IMR-90 (cell line): ENCODE results near the gene UBASH3B. TPM values are rescaled to one million over a fixed set of nuclear protein-coding genes. Genes with fewer than 3 reads are reported as not detected.

Experiments
- ATAC-seq: fragments of 200-7000 bp; cut with Tn5 transposase; 2 replicates; pipeline ENCODE4 v1.9.1; 2020; ENCODE audit warnings: low read depth, mild to moderate bottlenecking, moderate library complexity
- BruUV-seq: library from RNA; stranded (reverse); fragments of 400-500 nt; replicated peaks from 2 replicates; lab custom pipeline; 2021; lab: Mats Ljungman, UMichigan
- CTCF ChIA-PET: fragments of 300-600 bp; formaldehyde crosslinking; extraction: SDS; loops from one replicate; lab custom pipeline; 2021; ENCODE audit warnings: antibody characterized with exemption; lab: Yijun Ruan, JAX
- POLR2A ChIA-PET: fragments of 300-600 bp; sonication (Branson Sonifier 250); formaldehyde crosslinking; loops from one replicate; lab custom pipeline; 2022; ENCODE audit warnings: antibody characterized with exemption; ENCODE audit not compliant: unreplicated experiment; lab: Charles Lee
- DNase-seq: peaks from one replicate; pipeline ENCODE4 v3.0.0; 2013
- H2AFZ ChIP-seq: replicated peaks from 2 replicates; pipeline ENCODE3; 2013; ENCODE audit warnings: low read length, mild to moderate bottlenecking; ENCODE audit not compliant: poor library complexity
- H2AK5ac ChIP-seq: 2 replicates; pipeline ENCODE4 v1.6.1; 2013; ENCODE audit warnings: low read depth, low read length, inconsistent platforms
- H2AK9ac ChIP-seq: replicated peaks from 2 replicates; pipeline ENCODE3; 2013; ENCODE audit warnings: mild to moderate bottlenecking, low read depth, low read length, moderate library complexity; ENCODE audit not compliant: poor library complexity
- H2BK120ac ChIP-seq: 2 replicates; pipeline ENCODE4 v1.6.1; 2013; ENCODE audit warnings: low read depth, low read length, inconsistent platforms
- H2BK15ac ChIP-seq: 3 replicates; pipeline ENCODE4 v1.6.1; 2013; ENCODE audit warnings: low read depth, low read length, inconsistent platforms
- H2BK20ac ChIP-seq: 2 replicates; pipeline ENCODE4 v1.6.1; 2013; ENCODE audit warnings: low read depth, mild to moderate bottlenecking, inconsistent platforms, low read length, moderate library complexity
- H2BK5ac ChIP-seq: 2 replicates; pipeline ENCODE4 v1.6.1; 2013; ENCODE audit warnings: mild to moderate bottlenecking, low read depth, low read length, inconsistent platforms; ENCODE audit not compliant: poor library complexity, severe bottlenecking
- H3K14ac ChIP-seq: replicated peaks from 2 replicates; pipeline ENCODE4 v1.6.1; 2013; ENCODE audit warnings: low read depth, low read length, inconsistent platforms
- H3K18ac ChIP-seq: 2 replicates; pipeline ENCODE4 v1.6.1; 2013; ENCODE audit warnings: low read depth, low read length, control low read depth
- H3K23ac ChIP-seq: 2 replicates; pipeline ENCODE4 v1.6.1; 2013; ENCODE audit warnings: low read depth, low read length, inconsistent platforms
- H3K27ac ChIP-seq: 2 replicates; pipeline ENCODE4 v1.5.1; 2013; ENCODE audit warnings: mild to moderate bottlenecking, control low read depth, low read length; ENCODE audit not compliant: insufficient read depth
- H3K27me3 ChIP-seq: 2 replicates; pipeline ENCODE4 v1.6.1; 2013; ENCODE audit warnings: low read length; ENCODE audit not compliant: control insufficient read depth, insufficient read depth
- H3K36me3 ChIP-seq: 2 replicates; pipeline ENCODE4 v1.6.1; 2013; ENCODE audit warnings: low read length, mixed read lengths; ENCODE audit not compliant: control insufficient read depth, insufficient read depth
- H3K4ac ChIP-seq: 2 replicates; pipeline ENCODE4 v1.6.1; 2013; ENCODE audit warnings: low read depth, low read length, inconsistent platforms
- H3K4me1 ChIP-seq: 2 replicates; pipeline ENCODE4 v1.6.1; 2013; ENCODE audit warnings: low read length, mixed read lengths; ENCODE audit not compliant: control insufficient read depth, insufficient read depth
- H3K4me2 ChIP-seq: 2 replicates; pipeline ENCODE4 v1.6.1; 2013; ENCODE audit warnings: low read depth, mild to moderate bottlenecking, control low read depth, low read length, moderate library complexity
- H3K4me3 ChIP-seq: 2 replicates; pipeline ENCODE4 v1.5.1; 2013; ENCODE audit warnings: low read depth, mild to moderate bottlenecking, control low read depth, low read length, moderate library complexity; ENCODE audit not compliant: insufficient read depth
- H3K56ac ChIP-seq: 2 replicates; pipeline ENCODE4 v1.6.1; 2013; ENCODE audit warnings: low read length, inconsistent platforms; ENCODE audit not compliant: insufficient read depth; ENCODE audit errors: extremely low read depth
- H3K79me1 ChIP-seq, 2 experiments: 2 replicates each; pipeline ENCODE4 v1.6.1; 2013; ENCODE audit warnings: low read length in 2 of 2, inconsistent platforms in 1 of 2, low read depth in 1 of 2
- H3K9ac ChIP-seq: 2 replicates; pipeline ENCODE4 v1.6.1; 2013; ENCODE audit warnings: low read depth, low read length, control low read depth
- H3K9me1 ChIP-seq: 2 replicates; pipeline ENCODE4 v1.6.1; 2013; ENCODE audit warnings: low read length, inconsistent platforms; ENCODE audit not compliant: insufficient read depth
- H3K9me3 ChIP-seq: 2 replicates; pipeline ENCODE4 v1.6.1; 2013; ENCODE audit warnings: low read length; ENCODE audit not compliant: control insufficient read depth, insufficient read depth
- H4K20me1 ChIP-seq: 2 replicates; pipeline ENCODE4 v1.6.1; 2013; ENCODE audit warnings: low read length, inconsistent platforms; ENCODE audit not compliant: insufficient read depth
- H4K5ac ChIP-seq: 2 replicates; pipeline ENCODE4 v1.6.1; 2013; ENCODE audit warnings: mild to moderate bottlenecking, low read depth, low read length, control low read depth
- H4K8ac ChIP-seq, 2 experiments: 2 replicates each; pipeline ENCODE4 v1.6.1; 2013; ENCODE audit warnings: low read depth in 2 of 2, low read length in 2 of 2, control low read depth in 1 of 2, inconsistent platforms in 1 of 2
- H4K91ac ChIP-seq: 2 replicates; pipeline ENCODE4 v1.6.1; 2013; ENCODE audit warnings: low read depth, low read length, inconsistent platforms; ENCODE audit not compliant: insufficient read depth
- BHLHE40 ChIP-seq: fragments of 150-350 bp; IDR thresholded peaks from 2 replicates; pipeline ENCODE4 v1.6.1; 2016; ENCODE audit warnings: mild to moderate bottlenecking, low read depth, low read length
- CEBPB ChIP-seq: IDR thresholded peaks from 2 replicates; pipeline ENCODE4 v1.6.1; 2012; ENCODE audit warnings: low read depth, low read length, improper control_type of control experiment
- CHD1 ChIP-seq: IDR thresholded peaks from 2 replicates; pipeline ENCODE4 v1.6.1; 2012; ENCODE audit warnings: low read depth, low read length, improper control_type of control experiment
- CTCF ChIP-seq: conservative IDR thresholded peaks from 2 replicates; pipeline ENCODE4 v1.5.1; 2012; ENCODE audit warnings: mild to moderate bottlenecking, low read depth, low read length, improper control_type of control experiment
- FOS ChIP-seq: fragments of 150-350 bp; IDR thresholded peaks from 2 replicates; pipeline ENCODE4 v1.6.1; 2016; ENCODE audit warnings: low read depth, low read length
- MAFK ChIP-seq: IDR thresholded peaks from 2 replicates; pipeline ENCODE4 v1.6.1; 2012; ENCODE audit warnings: low read depth, low read length, improper control_type of control experiment
- MXI1 ChIP-seq: IDR thresholded peaks from 2 replicates; pipeline ENCODE4 v1.6.1; 2012; ENCODE audit warnings: low read depth, mild to moderate bottlenecking, low read length, moderate library complexity, borderline replicate concordance
- NFE2L2 ChIP-seq: fragments of 150-350 bp; IDR thresholded peaks from 2 replicates; pipeline ENCODE4 v1.6.1; 2016; ENCODE audit warnings: low read depth, mild to moderate bottlenecking, low read length
- POLR2A ChIP-seq: IDR thresholded peaks from 2 replicates; pipeline ENCODE4 v1.6.1; 2012; ENCODE audit warnings: mild to moderate bottlenecking, low read depth, low read length
- RCOR1 ChIP-seq: IDR thresholded peaks from 2 replicates; pipeline ENCODE4 v1.6.1; 2012; ENCODE audit warnings: mild to moderate bottlenecking, low read length, improper control_type of control experiment; ENCODE audit not compliant: insufficient replicate concordance
- RFX5 ChIP-seq: IDR thresholded peaks from 2 replicates; pipeline ENCODE4 v1.8.0; 2012; ENCODE audit warnings: low read depth, mild to moderate bottlenecking, low read length, moderate library complexity
- SMC3 ChIP-seq: fragments of 150-350 bp; IDR thresholded peaks from 2 replicates; pipeline ENCODE4 v1.6.1; 2016; ENCODE audit warnings: low read depth, mild to moderate bottlenecking, antibody characterized with exemption, low read length, moderate library complexity
- WGBS, 2 experiments: methylation state at CpG; one replicate each; pipeline versions ENCODE4 v1.1.5 to v1.1.7; 2013; ENCODE audit warnings: missing lambda C conversion rate in 2 of 2; ENCODE audit not compliant: insufficient read length in 1 of 2; ENCODE audit errors: extremely low coverage in 2 of 2; 5-methylcytosine and 5-hydroxymethylcytosine counted together
- dilution Hi-C: fragments of 300-500 bp; cut with HindIII; formaldehyde crosslinking; loops from one replicate; pipeline ENCODE4 v1.14.3; 2018; ENCODE audit warnings: low sequenced_read_pairs; ENCODE audit not compliant: unreplicated experiment
- in situ Hi-C: fragments of 300-500 bp; cut with MboI; formaldehyde crosslinking; loops from 3 replicates; pipeline ENCODE4 v1.14.3; 2019; ENCODE audit warnings: low sequenced_read_pairs, inconsistent platforms, mixed read lengths
- intact Hi-C: fragments of 100-400 bp; cut with micrococcal nuclease; formaldehyde crosslinking; loops from 2 replicates; pipeline ENCODE4 v1.10.0; 2022
- polyA plus RNA-seq, 3 experiments: library from polyadenylated mRNA; depleted of rRNA; stranded (reverse); fragments of >200 nt; gene quantifications; 2 replicates each; pipeline ENCODE4 v1.2.3, GENCODE V29; 2012; ENCODE audit warnings: low replicate concordance in 1 of 3
- total RNA-seq: library from RNA; depleted of rRNA; stranded (reverse); fragments of >200 nt; gene quantifications from 2 replicates; pipeline ENCODE4 v1.2.3, GENCODE V29; 2012

UBASH3B gene
- total and polyA plus RNA-seq, 2 of the 4 experiments (the other 2 are of a cell fraction), result 27.2 to 48.0 TPM

GRCh38 chr11:122733318-122733717, 77.8 kb downstream of the UBASH3B start:
- BruUV-seq, result no TSS peak
- Histone ChIP-seq H2BK15ac (no peak overlapping the region), H3K56ac (no peak overlapping the region), H3K79me1 (peaks cover 12 to 67% of the 10 kb centered on the region in 2 experiments), H3K23ac (no peak overlapping the region), H3K4me3 (no peak overlapping the region), H3K9me3 (no peaks in the 10 kb centered on the region), H3K36me3 (no peaks in the 10 kb centered on the region), H3K4me1 (peaks cover 17% of the 10 kb centered on the region), H4K91ac (no peak overlapping the region), H3K18ac (no peak overlapping the region), H3K9ac (no peak overlapping the region), H3K9me1 (peaks cover 28% of the 10 kb centered on the region), H4K20me1 (peaks cover 18% of the 10 kb centered on the region), H2BK5ac (peak overlapping the region; percentile 81), H2BK120ac (no peak overlapping the region), H2BK20ac (no peak overlapping the region), H2AK9ac (no peak overlapping the region), H3K4ac (no peak overlapping the region), H3K14ac (peak overlapping the region; percentile 57), H3K4me2 (no peak overlapping the region), H4K8ac (no peak overlapping the region), H4K5ac (no peak overlapping the region), H3K27me3 (no peaks in the 10 kb centered on the region), H3K27ac (no peak overlapping the region), H2AFZ (no peak overlapping the region), H2AK5ac (no peak overlapping the region)
- no CpG with 5 or more reads among the region's 4 CpGs for WGBS, 2 experiments
- intact Hi-C loops (loop anchor here (5.0 kb wide), 1 partner anchor 91 kb away; no protein-coding TSS in a partner anchor), in situ Hi-C loops (no loop called here), dilution Hi-C loops (no loop called here)
- ATAC-seq (peak; percentile 36), DNase-seq (peak; percentile 92)
- TF ChIP-seq RCOR1 (no peak), MAFK (no peak), SMC3 (no peak), CTCF (no peak), NFE2L2 (no peak), CHD1 (no peak), POLR2A (no peak), MXI1 (no peak), RFX5 (no peak), CEBPB (no peak), FOS (0 out of 2 replicates have a peak, but pooled peaks have one; percentile 17), BHLHE40 (peak; percentile 47; the same call in 1 of the 2 replicates)
- CTCF ChIA-PET, result interaction anchor here (0.9 kb wide), 1 partner anchor 12 kb away, joined by 3 read pairs; no protein-coding TSS in a partner anchor
- POLR2A ChIA-PET, result no interaction called here
